GM12892 (cell line): Measurements from ENCODE around the gene ZNF212.
A peak's percentile ranks its signal among the peaks of the same experiment; 100 is the strongest.

Experiments used
- POLR2A ChIP-seq: IDR thresholded peaks from 2 replicates; pipeline ENCODE4 v1.6.1; 2011; ENCODE audit warnings: low read depth, low read length, control low read depth
- POLR2AphosphoS5 ChIP-seq: IDR thresholded peaks from 2 replicates; pipeline ENCODE4 v1.6.1; 2011; ENCODE audit warnings: low read depth, low read length, control low read depth
- TAF1 ChIP-seq: IDR thresholded peaks from 2 replicates; pipeline ENCODE4 v1.6.1; 2011; ENCODE audit warnings: low read depth, mild to moderate bottlenecking, control low read depth, low read length, borderline replicate concordance

- TF ChIP-seq POLR2AphosphoS5 (peak; percentile 72), POLR2A (peak; percentile 63), TAF1 (no peak)
These were observed 45.6 kb downstream of the ZNF212 start for GRCh38 chr7:149284850-149285585.
